A673 (cell line): ENCODE measurements around the gene PCSK6. TPM values are rescaled to one million over a fixed set of nuclear protein-coding genes. Genes with fewer than 3 reads are reported as not detected.

Experiments
- BruUV-seq: library from RNA; stranded (reverse); fragments of 400-500 nt; replicated peaks from 2 replicates; lab custom pipeline; 2021; lab: Mats Ljungman, UMichigan
- CTCF ChIA-PET: fragments of 300-600 bp; sonication (Branson Sonifier 250); formaldehyde crosslinking; loops from one replicate; lab custom pipeline; 2022; ENCODE audit warnings: antibody characterized with exemption; lab: Charles Lee
- POLR2A ChIA-PET: fragments of 300-600 bp; sonication (Branson Sonifier 250); formaldehyde crosslinking; loops from one replicate; lab custom pipeline; 2022; ENCODE audit warnings: antibody characterized with exemption; ENCODE audit not compliant: low non-redundant PET; lab: Charles Lee
- DNase-seq: peaks from one replicate; pipeline ENCODE4 v3.0.0-alpha.2; 2015; ENCODE audit warnings: low spot score
- H3K27ac ChIP-seq: fragments of 200-600 bp; sonication (generic); 2 replicates; pipeline ENCODE4 v1.5.1; 2016; ENCODE audit warnings: mixed run types, low read depth, mild to moderate bottlenecking, mixed read lengths, antibody characterized with exemption, low read length; ENCODE audit not compliant: poor library complexity, severe bottlenecking
- H3K27me3 ChIP-seq: fragments of 200-600 bp; sonication (generic); replicated peaks from 2 replicates; pipeline ENCODE4 v1.6.1; 2017; ENCODE audit warnings: mixed run types, low read depth, mild to moderate bottlenecking, mixed read lengths, antibody characterized with exemption, low read length; ENCODE audit not compliant: insufficient read depth, poor library complexity
- H3K36me3 ChIP-seq: fragments of 200-600 bp; sonication (generic); 2 replicates; pipeline ENCODE4 v1.6.1; 2016; ENCODE audit warnings: mixed run types, mild to moderate bottlenecking, mixed read lengths, antibody characterized with exemption, low read length; ENCODE audit not compliant: insufficient read depth, poor library complexity, severe bottlenecking
- H3K4me1 ChIP-seq: fragments of 200-600 bp; sonication (generic); 2 replicates; pipeline ENCODE4 v1.6.1; 2017; ENCODE audit warnings: mixed run types, mild to moderate bottlenecking, mixed read lengths, antibody characterized with exemption, low read length; ENCODE audit not compliant: insufficient read depth, poor library complexity, severe bottlenecking
- H3K4me3 ChIP-seq: fragments of 200-600 bp; sonication (generic); 2 replicates; pipeline ENCODE4 v1.5.1; 2016; ENCODE audit warnings: low read depth, mixed run types, mild to moderate bottlenecking, mixed read lengths, low read length; ENCODE audit not compliant: poor library complexity, severe bottlenecking
- H3K9me3 ChIP-seq: fragments of 200-600 bp; sonication (generic); 2 replicates; pipeline ENCODE4 v1.6.1; 2016; ENCODE audit warnings: mixed run types, low read depth, mild to moderate bottlenecking, mixed read lengths, antibody characterized with exemption, low read length; ENCODE audit not compliant: poor library complexity, severe bottlenecking
- EZH2 ChIP-seq: fragments of 200-600 bp; sonication (generic); IDR thresholded peaks from 2 replicates; pipeline ENCODE4 v1.6.1; 2017; ENCODE audit warnings: borderline replicate concordance, low read depth, mild to moderate bottlenecking, mixed read lengths, antibody characterized with exemption, low read length; ENCODE audit not compliant: poor library complexity, severe bottlenecking
- intact Hi-C: fragments of 100-400 bp; cut with micrococcal nuclease; formaldehyde crosslinking; loops from one replicate; pipeline ENCODE4 v1.10.0; 2022; ENCODE audit not compliant: unreplicated experiment
- total RNA-seq: library from RNA; stranded (reverse); gene quantifications from 2 replicates; pipeline ENCODE4 v1.2.3, GENCODE V29; 2021
- TF ChIP-seq, protein P1 (sequence below): fragments of 300-800, 200-600 bp; sonication (generic); conservative IDR thresholded peaks from 2 replicates; pipeline ENCODE4 v1.5.1; 2017; ENCODE audit warnings: low read depth, mild to moderate bottlenecking, antibody characterized with exemption, low read length, moderate library complexity, mixed read lengths

Gene PCSK6
- total RNA-seq, 1 experiment from 2014 or later = 2.6 TPM

DNA sequence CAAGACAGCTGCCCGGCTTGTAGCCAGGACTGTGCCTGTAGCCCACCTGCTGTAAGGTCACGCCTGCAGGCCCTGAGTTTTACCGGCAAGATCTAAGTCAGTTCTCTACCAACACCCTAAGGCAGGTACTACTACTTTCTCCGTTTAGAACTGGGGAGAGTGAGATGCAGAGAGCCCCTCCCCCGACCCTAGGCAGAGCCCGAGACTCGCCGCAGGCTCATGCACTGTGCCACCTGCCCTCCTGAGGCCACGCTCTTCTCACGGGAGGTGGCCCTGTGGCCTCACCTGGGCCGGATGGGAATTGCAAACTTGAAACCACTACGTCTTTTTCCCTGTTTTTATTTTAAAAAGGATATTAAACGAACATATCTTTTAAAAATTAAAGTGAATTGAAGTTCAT is 36.9 kb upstream of the PCSK6 start:
- H3K4me1 ChIP-seq = peaks cover 6% of the 10 kb centered on the region
- no peaks in the 10 kb centered on the region for H3K36me3 ChIP-seq
- no peaks in the 10 kb centered on the region for H3K9me3 ChIP-seq
- no peaks in the 10 kb centered on the region for H3K27me3 ChIP-seq
- no peak overlapping the region for H3K27ac ChIP-seq
- CTCF ChIA-PET = no interaction called here
- TF ChIP-seq EZH2 = no peak
- TF ChIP-seq, protein P1, sequence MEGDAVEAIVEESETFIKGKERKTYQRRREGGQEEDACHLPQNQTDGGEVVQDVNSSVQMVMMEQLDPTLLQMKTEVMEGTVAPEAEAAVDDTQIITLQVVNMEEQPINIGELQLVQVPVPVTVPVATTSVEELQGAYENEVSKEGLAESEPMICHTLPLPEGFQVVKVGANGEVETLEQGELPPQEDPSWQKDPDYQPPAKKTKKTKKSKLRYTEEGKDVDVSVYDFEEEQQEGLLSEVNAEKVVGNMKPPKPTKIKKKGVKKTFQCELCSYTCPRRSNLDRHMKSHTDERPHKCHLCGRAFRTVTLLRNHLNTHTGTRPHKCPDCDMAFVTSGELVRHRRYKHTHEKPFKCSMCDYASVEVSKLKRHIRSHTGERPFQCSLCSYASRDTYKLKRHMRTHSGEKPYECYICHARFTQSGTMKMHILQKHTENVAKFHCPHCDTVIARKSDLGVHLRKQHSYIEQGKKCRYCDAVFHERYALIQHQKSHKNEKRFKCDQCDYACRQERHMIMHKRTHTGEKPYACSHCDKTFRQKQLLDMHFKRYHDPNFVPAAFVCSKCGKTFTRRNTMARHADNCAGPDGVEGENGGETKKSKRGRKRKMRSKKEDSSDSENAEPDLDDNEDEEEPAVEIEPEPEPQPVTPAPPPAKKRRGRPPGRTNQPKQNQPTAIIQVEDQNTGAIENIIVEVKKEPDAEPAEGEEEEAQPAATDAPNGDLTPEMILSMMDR = no peak
- no peak for DNase-seq
- intact Hi-C loops = no loop called here
- H3K4me3 ChIP-seq = no peak overlapping the region
- POLR2A ChIA-PET = no interaction called here
- BruUV-seq = no TSS peak

DNA sequence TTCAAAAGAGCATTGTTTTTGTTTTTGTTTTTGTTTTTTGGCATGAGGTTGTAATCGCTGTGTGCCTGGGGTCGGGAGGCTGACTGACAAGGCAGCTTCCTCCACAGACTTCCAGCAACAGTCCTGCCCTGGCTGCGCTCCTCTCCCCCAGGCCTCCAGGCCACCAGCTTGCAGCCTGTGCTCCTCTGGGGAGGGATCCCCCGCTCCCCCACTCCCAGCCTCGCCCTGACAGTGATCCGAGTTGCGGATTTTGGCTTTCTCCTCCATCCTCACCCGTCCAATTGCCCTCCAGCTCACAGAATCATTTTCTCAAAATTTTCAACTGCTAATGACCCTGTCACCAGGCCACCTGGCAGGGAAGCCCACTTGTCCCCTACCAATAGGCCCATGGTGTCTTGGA is 36.5 kb upstream of the PCSK6 start:
- BruUV-seq = no TSS peak
- no peak for DNase-seq
- TF ChIP-seq EZH2 = no peak
- TF ChIP-seq, protein P1 = no peak
- Histone ChIP-seq H3K36me3 (no peaks in the 10 kb centered on the region), H3K9me3 (no peaks in the 10 kb centered on the region), H3K4me3 (no peak overlapping the region), H3K27ac (no peak overlapping the region), H3K27me3 (no peaks in the 10 kb centered on the region), H3K4me1 (peaks cover 6% of the 10 kb centered on the region)
- ChIA-PET CTCF (no interaction called here), POLR2A (no interaction called here)
- intact Hi-C loops = no loop called here

DNA sequence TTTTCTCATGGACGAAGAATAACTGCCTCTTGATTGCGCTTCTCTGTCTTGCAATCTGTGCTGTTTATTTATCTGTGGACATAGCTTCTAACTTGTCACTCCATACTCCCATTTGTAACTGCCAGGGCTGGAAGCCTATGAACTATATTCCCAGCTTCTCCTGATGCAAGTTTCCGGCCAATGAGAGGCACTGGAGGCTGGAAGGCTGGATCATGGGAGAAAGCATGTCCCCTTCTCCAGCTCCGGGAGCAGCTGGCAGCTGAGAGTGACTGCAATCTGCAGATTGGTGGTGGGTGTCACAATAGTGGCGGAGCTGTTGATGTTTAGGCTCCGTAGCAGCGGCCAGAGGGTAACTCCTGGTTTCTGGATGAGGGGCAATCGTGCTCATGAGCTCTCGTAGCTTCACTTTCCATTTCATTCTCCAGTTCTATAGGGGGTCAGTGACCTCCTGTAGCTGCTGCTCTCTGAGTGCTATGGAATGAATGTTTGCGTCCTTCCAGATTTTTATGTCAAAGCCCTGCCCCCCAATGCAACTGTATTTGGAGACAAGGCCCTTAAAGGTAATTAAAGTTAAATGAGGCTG is 35.7 kb upstream of the PCSK6 start:
- BruUV-seq = no TSS peak
- H3K9me3 ChIP-seq = no peaks in the 10 kb centered on the region
- peaks cover under 1% of the 10 kb centered on the region for H3K27me3 ChIP-seq
- no peak for DNase-seq
- intact Hi-C loops = no loop called here
- POLR2A ChIA-PET = no interaction called here
- CTCF ChIA-PET = no interaction called here
- H3K4me1 ChIP-seq = peaks cover 6% of the 10 kb centered on the region
- H3K36me3 ChIP-seq = no peaks in the 10 kb centered on the region
- H3K4me3 ChIP-seq = no peak overlapping the region
- H3K27ac ChIP-seq = no peak overlapping the region
- TF ChIP-seq, protein P1 = no peak
- TF ChIP-seq EZH2 = no peak
